PC-9 (cell line): ENCODE measurements around the gene ANXA6.

ENCODE experiments used
- EZH2 ChIP-seq: fragments of 200-600 bp; sonication (generic); IDR thresholded peaks from 2 replicates; pipeline ENCODE4 v1.8.0; 2017; ENCODE audit warnings: antibody characterized with exemption, low read depth
- TF ChIP-seq, protein P1 (sequence below): fragments of 200-600 bp; sonication (generic); conservative IDR thresholded peaks from 2 replicates; pipeline ENCODE4 v1.6.1; 2017; ENCODE audit warnings: mixed run types, antibody characterized with exemption, mild to moderate bottlenecking, moderate library complexity

DNA sequence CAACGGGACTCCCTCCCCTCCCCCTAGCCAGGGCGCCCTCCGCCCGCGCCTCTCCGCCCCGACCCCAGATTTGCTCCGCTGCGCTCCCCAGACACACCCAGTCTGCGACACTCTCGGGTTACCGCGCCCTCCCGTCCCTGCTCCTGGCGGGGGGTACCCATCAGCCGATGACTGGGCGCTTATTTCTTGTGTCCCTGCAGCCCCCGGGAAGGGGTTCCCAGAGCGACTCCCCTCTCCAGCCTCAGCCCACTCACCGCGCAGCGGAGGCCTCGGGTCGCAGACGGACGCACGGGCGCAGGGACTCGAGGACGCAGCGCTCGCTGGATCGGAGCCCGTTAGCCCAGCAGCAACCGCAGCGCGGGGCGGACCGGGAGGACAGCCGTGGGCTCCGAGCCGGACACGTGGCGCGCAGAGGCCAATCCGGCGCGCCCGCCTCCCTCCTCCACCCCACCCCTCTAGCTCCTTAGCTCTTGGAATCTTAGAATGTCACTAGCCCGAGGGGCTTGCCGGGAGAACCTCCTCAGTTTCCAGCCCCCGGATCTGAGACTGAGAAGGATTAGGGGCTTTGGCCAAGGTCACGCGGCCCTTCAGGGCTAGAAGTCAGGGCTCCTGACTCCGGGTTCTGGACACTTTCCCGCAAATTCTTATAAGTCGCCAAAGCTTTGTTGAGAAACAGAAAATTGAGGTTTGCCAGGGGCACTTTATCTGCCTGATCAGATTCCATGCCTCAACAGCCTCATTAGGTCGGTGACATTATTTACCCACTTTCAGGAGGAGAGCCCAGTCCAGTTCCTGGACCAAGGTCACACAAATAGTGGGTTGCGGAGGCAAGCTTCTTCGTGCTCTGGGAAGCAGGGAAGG, at the start of gene ANXA6:
- TF ChIP-seq EZH2 = no peak
- TF ChIP-seq, protein P1, sequence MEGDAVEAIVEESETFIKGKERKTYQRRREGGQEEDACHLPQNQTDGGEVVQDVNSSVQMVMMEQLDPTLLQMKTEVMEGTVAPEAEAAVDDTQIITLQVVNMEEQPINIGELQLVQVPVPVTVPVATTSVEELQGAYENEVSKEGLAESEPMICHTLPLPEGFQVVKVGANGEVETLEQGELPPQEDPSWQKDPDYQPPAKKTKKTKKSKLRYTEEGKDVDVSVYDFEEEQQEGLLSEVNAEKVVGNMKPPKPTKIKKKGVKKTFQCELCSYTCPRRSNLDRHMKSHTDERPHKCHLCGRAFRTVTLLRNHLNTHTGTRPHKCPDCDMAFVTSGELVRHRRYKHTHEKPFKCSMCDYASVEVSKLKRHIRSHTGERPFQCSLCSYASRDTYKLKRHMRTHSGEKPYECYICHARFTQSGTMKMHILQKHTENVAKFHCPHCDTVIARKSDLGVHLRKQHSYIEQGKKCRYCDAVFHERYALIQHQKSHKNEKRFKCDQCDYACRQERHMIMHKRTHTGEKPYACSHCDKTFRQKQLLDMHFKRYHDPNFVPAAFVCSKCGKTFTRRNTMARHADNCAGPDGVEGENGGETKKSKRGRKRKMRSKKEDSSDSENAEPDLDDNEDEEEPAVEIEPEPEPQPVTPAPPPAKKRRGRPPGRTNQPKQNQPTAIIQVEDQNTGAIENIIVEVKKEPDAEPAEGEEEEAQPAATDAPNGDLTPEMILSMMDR = no peak
